GM13977 (cell line): ENCODE data around the gene INO80E.
A peak's percentile ranks its signal among the peaks of the same experiment; 100 is the strongest.

Source experiments
- DNase-seq: peaks from one replicate; pipeline ENCODE4 v3.0.0; 2012; ENCODE audit warnings: low spot score
- CTCF ChIP-seq: IDR thresholded peaks from 2 replicates; pipeline ENCODE4 v1.5.1; 2012; ENCODE audit warnings: mild to moderate bottlenecking, control low read depth; ENCODE audit not compliant: insufficient read depth; ENCODE audit errors: extremely low read depth, missing control alignments
- in situ Hi-C: fragments of 300-500 bp; cut with MboI; formaldehyde crosslinking; loops from one replicate; pipeline ENCODE4 v1.12.0; 2022; ENCODE audit warnings: low sequenced_read_pairs, low pct_unique_long_range_greater_than_20kb, mixed read lengths, inconsistent platforms; ENCODE audit not compliant: unreplicated experiment

INO80E gene

GRCh38 chr16:29993191-29993902 is 2.7 kb upstream of the INO80E start:
- no peak for DNase-seq
- in situ Hi-C loops, result no loop called here
- TF ChIP-seq CTCF, result no peak

GRCh38 chr16:29993903-29994599 is 2.0 kb upstream of the INO80E start:
- DNase-seq, result no peak
- no peak for TF ChIP-seq CTCF
- in situ Hi-C loops, result no loop called here

GRCh38 chr16:29994600-29995323 is 1.3 kb upstream of the INO80E start:
- in situ Hi-C loops, result no loop called here
- DNase-seq, result peak; percentile 87
- no peak for TF ChIP-seq CTCF

- no peak for TF ChIP-seq CTCF
- in situ Hi-C loops, result no loop called here
- peak; percentile 95 for DNase-seq
These were observed 624 bp upstream of the INO80E start, which contains the start of gene HIRIP3 for GRCh38 chr16:29995324-29995910. HIRIP3 (minus strand) TSS chr16:29995617; CDS start chr16:29995605, 12 bp downstream.

- TF ChIP-seq CTCF, result no peak
- in situ Hi-C loops, result no loop called here
- no peak for DNase-seq
These were observed 767 bp downstream of the INO80E start for GRCh38 chr16:29996766-29997250.

- no peak for DNase-seq
- in situ Hi-C loops, result no loop called here
- no peak for TF ChIP-seq CTCF
These were observed 3.6 kb downstream of the INO80E start for GRCh38 chr16:29999605-30000004.
